H9 (cell line): ENCODE measurements around the gene CHCT1. TPM values are rescaled to one million over a fixed set of nuclear protein-coding genes. Genes with fewer than 3 reads are reported as not detected.

Source experiments
- DNase-seq: peaks from one replicate; pipeline ENCODE4 v3.0.0-alpha.2; 2017
- H2AFZ ChIP-seq: one replicate; pipeline ENCODE4 v1.6.1; 2013; ENCODE audit warnings: mild to moderate bottlenecking, low read length, control low read depth, moderate library complexity
- H2AK5ac ChIP-seq: 2 replicates; pipeline ENCODE4 v1.6.1; 2013; ENCODE audit warnings: low read length, control low read depth, mixed read lengths; ENCODE audit not compliant: insufficient read length
- H2BK120ac ChIP-seq: one replicate; pipeline ENCODE4 v1.6.1; 2013; ENCODE audit warnings: low read depth, mild to moderate bottlenecking, low read length, control low read depth, inconsistent platforms; ENCODE audit not compliant: poor library complexity, severe bottlenecking
- H2BK12ac ChIP-seq: 2 replicates; pipeline ENCODE4 v1.6.1; 2013; ENCODE audit warnings: low read length, control low read depth, mixed read lengths, low read depth; ENCODE audit not compliant: insufficient read length
- H2BK15ac ChIP-seq: 2 replicates; pipeline ENCODE4 v1.6.1; 2013; ENCODE audit warnings: low read depth, low read length, control low read depth
- H2BK20ac ChIP-seq: one replicate; pipeline ENCODE4 v1.6.1; 2013; ENCODE audit warnings: low read depth, mild to moderate bottlenecking, low read length, control low read depth, inconsistent platforms; ENCODE audit not compliant: poor library complexity, severe bottlenecking
- H2BK5ac ChIP-seq: 2 replicates; pipeline ENCODE4 v1.6.1; 2013; ENCODE audit warnings: low read length, control low read depth, mixed read lengths; ENCODE audit not compliant: insufficient read length
- H3K14ac ChIP-seq: 2 replicates; pipeline ENCODE4 v1.6.1; 2013; ENCODE audit warnings: low read length, control low read depth; ENCODE audit not compliant: insufficient read depth
- H3K18ac ChIP-seq: 2 replicates; pipeline ENCODE4 v1.6.1; 2013; ENCODE audit warnings: low read depth, mild to moderate bottlenecking, mixed read lengths, low read length, control low read depth; ENCODE audit not compliant: insufficient read length
- H3K23ac ChIP-seq: 2 replicates; pipeline ENCODE4 v1.6.1; 2013; ENCODE audit warnings: low read length, control low read depth, mixed read lengths, low read depth; ENCODE audit not compliant: insufficient read length
- H3K23me2 ChIP-seq: 2 replicates; pipeline ENCODE4 v1.6.1; 2013; ENCODE audit warnings: low read depth, mild to moderate bottlenecking, mixed read lengths, low read length, control low read depth; ENCODE audit not compliant: insufficient read length, poor library complexity, severe bottlenecking
- H3K27ac ChIP-seq: 2 replicates; pipeline ENCODE4 v1.5.1; 2013; ENCODE audit warnings: low read length, control low read depth, mixed read lengths, low read depth; ENCODE audit not compliant: insufficient read length
- H3K27me3 ChIP-seq: 2 replicates; pipeline ENCODE4 v1.6.1; 2013; ENCODE audit warnings: low read length, control low read depth, inconsistent platforms; ENCODE audit not compliant: insufficient read depth
- H3K4ac ChIP-seq: 2 replicates; pipeline ENCODE4 v1.6.1; 2013; ENCODE audit warnings: low read depth, mild to moderate bottlenecking, control low read depth, inconsistent platforms, low read length, moderate library complexity
- H3K4me1 ChIP-seq: 2 replicates; pipeline ENCODE4 v1.6.1; 2013; ENCODE audit warnings: low read length, control low read depth, inconsistent platforms; ENCODE audit not compliant: insufficient read depth
- H3K4me2 ChIP-seq: 2 replicates; pipeline ENCODE4 v1.6.1; 2013; ENCODE audit warnings: low read length, control low read depth, mixed read lengths; ENCODE audit not compliant: insufficient read length, insufficient read depth
- H3K56ac ChIP-seq: 2 replicates; pipeline ENCODE4 v1.6.1; 2013; ENCODE audit warnings: low read depth, mild to moderate bottlenecking, mixed read lengths, low read length, control low read depth; ENCODE audit not compliant: insufficient read length
- H3K79me1 ChIP-seq: 2 replicates; pipeline ENCODE4 v1.6.1; 2013; ENCODE audit warnings: low read depth, mild to moderate bottlenecking, moderate library complexity, low read length, control low read depth, inconsistent platforms; ENCODE audit not compliant: insufficient read depth, poor library complexity, severe bottlenecking
- H3K79me2 ChIP-seq: 2 replicates; pipeline ENCODE4 v1.6.1; 2013; ENCODE audit warnings: low read length, control low read depth, inconsistent platforms; ENCODE audit not compliant: insufficient read depth
- H3K9ac ChIP-seq: 2 replicates; pipeline ENCODE4 v1.6.1; 2013; ENCODE audit warnings: low read length, control low read depth, mixed read lengths; ENCODE audit not compliant: insufficient read length; ENCODE audit errors: extremely low read depth
- H3K9me3 ChIP-seq: one replicate; pipeline ENCODE4 v1.6.1; 2013; ENCODE audit warnings: low read depth, low read length, inconsistent platforms; ENCODE audit not compliant: control insufficient read depth
- H3T11ph ChIP-seq: one replicate; pipeline ENCODE4 v1.6.1; 2013; ENCODE audit warnings: mild to moderate bottlenecking, low read length, control low read depth, inconsistent platforms
- H4K20me1 ChIP-seq: one replicate; pipeline ENCODE4 v1.6.1; 2013; ENCODE audit not compliant: control insufficient read depth, insufficient read length, insufficient read depth
- H4K5ac ChIP-seq: 2 replicates; pipeline ENCODE4 v1.6.1; 2013; ENCODE audit warnings: low read depth, mild to moderate bottlenecking, mixed read lengths, low read length, control low read depth; ENCODE audit not compliant: insufficient read length
- H4K8ac ChIP-seq: replicated peaks from 2 replicates; pipeline ENCODE4 v1.6.1; 2013; ENCODE audit warnings: low read length, control low read depth, mixed read lengths, low read depth; ENCODE audit not compliant: insufficient read length
- H4K91ac ChIP-seq: 2 replicates; pipeline ENCODE4 v1.6.1; 2013; ENCODE audit warnings: low read depth, mild to moderate bottlenecking, moderate library complexity, mixed read lengths, low read length, control low read depth; ENCODE audit not compliant: insufficient read length
- H3K27ac Mint-ChIP-seq, 3 experiments: 2 replicates in 2 of 3; 3 replicates in 1 of 3; pipeline ENCODE4 v1.8.0; 2020 to 2021; ENCODE audit warnings: mixed read lengths in 3 of 3, mild to moderate bottlenecking in 1 of 3, moderate library complexity in 1 of 3
- H3K27me3 Mint-ChIP-seq: 2 replicates; pipeline ENCODE4 v1.8.0; 2021; ENCODE audit warnings: low read depth, mild to moderate bottlenecking, moderate library complexity, mixed read lengths
- H3K36me3 Mint-ChIP-seq, 3 experiments: 2 replicates in 2 of 3; 3 replicates in 1 of 3; pipeline ENCODE4 v1.8.0; 2020 to 2021; ENCODE audit warnings: low read depth in 3 of 3, mixed read lengths in 3 of 3; ENCODE audit not compliant: insufficient read depth in 1 of 3
- H3K4me1 Mint-ChIP-seq, 2 experiments: 2 replicates each; pipeline ENCODE4 v1.8.0; 2020; ENCODE audit warnings: mixed read lengths in 2 of 2
- H3K4me3 Mint-ChIP-seq, 2 experiments: 2 replicates in 1 of 2; 3 replicates in 1 of 2; pipeline ENCODE4 v1.8.0; 2020 to 2021; ENCODE audit warnings: mild to moderate bottlenecking in 2 of 2, mixed read lengths in 2 of 2, moderate library complexity in 1 of 2
- H3K9me3 Mint-ChIP-seq, 2 experiments: 2 replicates in 1 of 2; 3 replicates in 1 of 2; pipeline ENCODE4 v1.8.0; 2020; ENCODE audit warnings: mild to moderate bottlenecking in 2 of 2, mixed read lengths in 2 of 2, moderate library complexity in 1 of 2
- total RNA-seq: library from RNA; stranded (reverse); gene quantifications from 2 replicates; pipeline ENCODE4 v1.2.1, GENCODE V29; 2021
- TF ChIP-seq, protein P1 (sequence below): fragments of 200-600 bp; sonication (generic); conservative IDR thresholded peaks from 3 replicates; pipeline ENCODE4 v1.8.0; 2021; ENCODE audit warnings: antibody characterized with exemption, mild to moderate bottlenecking

The CHCT1 gene
- total RNA-seq, 1 experiment from 2014 or later, result not detected

DNA sequence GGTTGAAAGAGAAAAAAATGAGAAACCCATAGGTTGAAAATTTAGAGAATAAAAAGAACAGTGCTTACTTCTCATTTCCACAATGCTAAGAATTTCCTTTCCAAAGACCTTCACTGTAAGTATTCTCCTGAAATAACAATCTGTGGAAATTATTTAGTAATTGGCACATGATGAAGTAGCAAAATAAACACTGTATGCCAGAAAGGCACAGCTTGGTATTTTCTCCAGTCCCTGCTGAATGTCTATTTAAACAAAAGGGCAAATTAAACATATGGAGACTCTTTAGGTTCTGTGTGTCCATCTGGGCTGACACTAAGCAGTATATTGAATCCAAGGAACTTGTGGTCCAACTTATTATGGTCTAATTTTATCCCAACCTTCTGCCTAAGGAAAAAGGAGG, 46.1 kb downstream of the CHCT1 start:
- Histone ChIP-seq H3K56ac (no peak overlapping the region), H3K9ac (no peak overlapping the region), H3K79me2 (no peaks in the 10 kb centered on the region), H4K20me1 (no peaks in the 10 kb centered on the region), H2BK120ac (no peak overlapping the region), H3K9me3 (no peaks in the 10 kb centered on the region), H4K91ac (no peak overlapping the region), H3K4me1 (no peaks in the 10 kb centered on the region), H3K23me2 (no peaks in the 10 kb centered on the region), H4K8ac (no peak overlapping the region), H2BK5ac (no peak overlapping the region), H3K4ac (no peak overlapping the region), H3K18ac (no peak overlapping the region), H2AFZ (no peak overlapping the region), H4K5ac (no peak overlapping the region), H3K23ac (no peak overlapping the region), H3K79me1 (no peaks in the 10 kb centered on the region), H3K14ac (no peak overlapping the region), H3K27ac (no peak overlapping the region), H2BK20ac (no peak overlapping the region), H2AK5ac (no peak overlapping the region), H2BK15ac (no peak overlapping the region), H3T11ph (no peak overlapping the region), H3K27me3 (no peaks in the 10 kb centered on the region), H3K4me2 (no peak overlapping the region), H2BK12ac (no peak overlapping the region)
- Mint-ChIP-seq H3K4me1 (no peaks in the 10 kb centered on the region), H3K4me3 (no peak overlapping the region), H3K36me3 (peaks cover 25 to 49% (median 35%) of the 10 kb centered on the region in 3 experiments), H3K27me3 (no peaks in the 10 kb centered on the region), H3K27ac (no peak overlapping the region), H3K9me3 (no peaks in the 10 kb centered on the region)
- no peak for DNase-seq
- TF ChIP-seq, protein P1, sequence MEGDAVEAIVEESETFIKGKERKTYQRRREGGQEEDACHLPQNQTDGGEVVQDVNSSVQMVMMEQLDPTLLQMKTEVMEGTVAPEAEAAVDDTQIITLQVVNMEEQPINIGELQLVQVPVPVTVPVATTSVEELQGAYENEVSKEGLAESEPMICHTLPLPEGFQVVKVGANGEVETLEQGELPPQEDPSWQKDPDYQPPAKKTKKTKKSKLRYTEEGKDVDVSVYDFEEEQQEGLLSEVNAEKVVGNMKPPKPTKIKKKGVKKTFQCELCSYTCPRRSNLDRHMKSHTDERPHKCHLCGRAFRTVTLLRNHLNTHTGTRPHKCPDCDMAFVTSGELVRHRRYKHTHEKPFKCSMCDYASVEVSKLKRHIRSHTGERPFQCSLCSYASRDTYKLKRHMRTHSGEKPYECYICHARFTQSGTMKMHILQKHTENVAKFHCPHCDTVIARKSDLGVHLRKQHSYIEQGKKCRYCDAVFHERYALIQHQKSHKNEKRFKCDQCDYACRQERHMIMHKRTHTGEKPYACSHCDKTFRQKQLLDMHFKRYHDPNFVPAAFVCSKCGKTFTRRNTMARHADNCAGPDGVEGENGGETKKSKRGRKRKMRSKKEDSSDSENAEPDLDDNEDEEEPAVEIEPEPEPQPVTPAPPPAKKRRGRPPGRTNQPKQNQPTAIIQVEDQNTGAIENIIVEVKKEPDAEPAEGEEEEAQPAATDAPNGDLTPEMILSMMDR, result no peak
